Trophoblast cell (in vitro differentiated cells and primary cell): ENCODE data around the gene LRRFIP1.

Experiments used
- DNase-seq, 2 donors: peaks; one replicate each; pipeline ENCODE4 v3.0.0-alpha.2; 2016
- H2AFZ ChIP-seq: 2 replicates; pipeline ENCODE4 v1.6.1; 2013; ENCODE audit warnings: low read length, moderate library complexity, mild to moderate bottlenecking; ENCODE audit not compliant: insufficient read depth, poor library complexity
- H2AK5ac ChIP-seq: 2 replicates; pipeline ENCODE4 v1.6.1; 2013; ENCODE audit warnings: mild to moderate bottlenecking, low read length
- H2BK120ac ChIP-seq: 2 replicates; pipeline ENCODE4 v1.6.1; 2013; ENCODE audit warnings: low read length, mild to moderate bottlenecking, moderate library complexity; ENCODE audit not compliant: insufficient read depth, poor library complexity
- H2BK12ac ChIP-seq: 2 replicates; pipeline ENCODE4 v1.6.1; 2013; ENCODE audit warnings: mild to moderate bottlenecking, low read length, moderate library complexity
- H2BK5ac ChIP-seq: 2 replicates; pipeline ENCODE4 v1.6.1; 2013; ENCODE audit warnings: low read length, low read depth, moderate library complexity, mild to moderate bottlenecking; ENCODE audit not compliant: poor library complexity
- H3K14ac ChIP-seq: 2 replicates; pipeline ENCODE4 v1.6.1; 2013; ENCODE audit warnings: mild to moderate bottlenecking, low read length
- H3K18ac ChIP-seq: 2 replicates; pipeline ENCODE4 v1.6.1; 2013; ENCODE audit warnings: mild to moderate bottlenecking, low read length
- H3K23ac ChIP-seq: 2 replicates; pipeline ENCODE4 v1.6.1; 2013; ENCODE audit warnings: low read length
- H3K27ac ChIP-seq: 2 replicates; pipeline ENCODE4 v1.5.1; 2013; ENCODE audit warnings: low read depth, mild to moderate bottlenecking, inconsistent platforms, low read length, moderate library complexity
- H3K27me3 ChIP-seq: 2 replicates; pipeline ENCODE4 v1.6.1; 2013; ENCODE audit warnings: inconsistent platforms, mild to moderate bottlenecking, low read length, moderate library complexity; ENCODE audit not compliant: insufficient read depth
- H3K36me3 ChIP-seq, 2 experiments: 1 replicate in 1 of 2; 2 replicates in 1 of 2; pipeline ENCODE4 v1.6.1; 2013; ENCODE audit warnings: low read length in 2 of 2, mild to moderate bottlenecking in 2 of 2, moderate library complexity in 1 of 2; ENCODE audit not compliant: insufficient read depth in 2 of 2, control insufficient read depth in 1 of 2
- H3K4ac ChIP-seq: 2 replicates; pipeline ENCODE4 v1.6.1; 2013; ENCODE audit warnings: low read depth, mild to moderate bottlenecking, low read length, moderate library complexity
- H3K4me1 ChIP-seq, 2 experiments: 1 replicate in 1 of 2; 2 replicates in 1 of 2; pipeline ENCODE4 v1.6.1; 2013; ENCODE audit warnings: low read length in 2 of 2, mild to moderate bottlenecking in 2 of 2, moderate library complexity in 1 of 2; ENCODE audit not compliant: insufficient read depth in 2 of 2, control insufficient read depth in 1 of 2
- H3K4me2 ChIP-seq: 2 replicates; pipeline ENCODE4 v1.6.1; 2013; ENCODE audit warnings: inconsistent platforms, mild to moderate bottlenecking, low read length, moderate library complexity
- H3K4me3 ChIP-seq: 2 replicates; pipeline ENCODE4 v1.5.1; 2013; ENCODE audit warnings: mild to moderate bottlenecking, low read depth, low read length, inconsistent platforms
- H3K79me1 ChIP-seq: one replicate; pipeline ENCODE4 v1.6.1; 2013; ENCODE audit warnings: low read length
- H3K79me2 ChIP-seq: 2 replicates; pipeline ENCODE4 v1.6.1; 2013; ENCODE audit warnings: low read length, mild to moderate bottlenecking; ENCODE audit not compliant: control insufficient read depth, insufficient read depth, poor library complexity
- H3K9ac ChIP-seq: 2 replicates; pipeline ENCODE4 v1.6.1; 2013; ENCODE audit warnings: mild to moderate bottlenecking, low read length
- H3K9me3 ChIP-seq: 2 replicates; pipeline ENCODE4 v1.6.1; 2013; ENCODE audit warnings: low read depth, mild to moderate bottlenecking, control low read depth, inconsistent platforms, low read length; ENCODE audit not compliant: insufficient read depth
- H4K12ac ChIP-seq: 2 replicates; pipeline ENCODE4 v1.6.1; 2013; ENCODE audit warnings: low read depth, mild to moderate bottlenecking, low read length, moderate library complexity
- H4K8ac ChIP-seq: 2 replicates; pipeline ENCODE4 v1.6.1; 2013; ENCODE audit warnings: low read depth, mild to moderate bottlenecking, low read length, moderate library complexity
- H4K91ac ChIP-seq: one replicate; pipeline ENCODE4 v1.6.1; 2013; ENCODE audit warnings: low read depth, mild to moderate bottlenecking, low read length, moderate library complexity
- WGBS: extraction: QIAGEN DNeasy Blood & Tissue Kit; methylation state at CpG from one replicate; pipeline ENCODE4 v1.1.7; 2013; ENCODE audit warnings: missing lambda C conversion rate; ENCODE audit not compliant: insufficient read length, insufficient coverage; ENCODE audit errors: extremely low coverage; 5-methylcytosine and 5-hydroxymethylcytosine counted together

The LRRFIP1 gene

DNA sequence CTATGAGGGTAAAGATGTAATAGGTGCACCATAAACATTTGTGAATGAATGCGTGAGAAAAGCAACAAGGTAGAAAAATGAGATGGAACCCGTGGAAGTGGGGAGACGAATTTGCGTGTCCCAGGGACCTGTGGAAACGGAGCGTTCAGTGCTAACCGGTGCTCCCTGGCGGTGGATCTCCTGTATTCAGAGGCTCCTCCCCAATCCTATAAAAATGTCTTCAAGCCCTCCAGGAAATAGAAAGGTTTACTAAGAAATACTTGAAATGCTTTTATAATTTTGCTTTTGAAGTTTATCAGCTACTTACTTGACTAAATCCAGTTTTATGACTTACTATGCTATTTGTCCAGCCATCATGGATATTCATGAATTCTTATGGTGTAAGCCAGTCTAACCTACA lies 108.4 kb downstream of the LRRFIP1 start:
- Histone ChIP-seq H3K14ac (no peak overlapping the region), H4K91ac (no peak overlapping the region), H2BK120ac (no peak overlapping the region), H3K79me2 (peaks cover 9% of the 10 kb centered on the region), H3K4me2 (no peak overlapping the region), H3K23ac (no peak overlapping the region), H3K18ac (no peak overlapping the region), H3K4ac (no peak overlapping the region), H3K9me3 (no peaks in the 10 kb centered on the region), H2AFZ (no peak overlapping the region), H3K4me1 (peaks cover 26 to 37% of the 10 kb centered on the region in 2 experiments), H2BK5ac (no peak overlapping the region), H3K27ac (no peak overlapping the region), H4K12ac (no peak overlapping the region), H2AK5ac (no peak overlapping the region), H2BK12ac (no peak overlapping the region), H3K79me1 (peaks cover 14% of the 10 kb centered on the region), H3K36me3 (peaks cover 3 to 8% of the 10 kb centered on the region in 2 experiments), H3K4me3 (no peak overlapping the region), H4K8ac (no peak overlapping the region), H3K9ac (no peak overlapping the region), H3K27me3 (no peaks in the 10 kb centered on the region)
- DNase-seq: peak in 1 of 2 donors; percentile 34
- no CpG with 5 or more reads among the region's 8 CpGs for WGBS

DNA sequence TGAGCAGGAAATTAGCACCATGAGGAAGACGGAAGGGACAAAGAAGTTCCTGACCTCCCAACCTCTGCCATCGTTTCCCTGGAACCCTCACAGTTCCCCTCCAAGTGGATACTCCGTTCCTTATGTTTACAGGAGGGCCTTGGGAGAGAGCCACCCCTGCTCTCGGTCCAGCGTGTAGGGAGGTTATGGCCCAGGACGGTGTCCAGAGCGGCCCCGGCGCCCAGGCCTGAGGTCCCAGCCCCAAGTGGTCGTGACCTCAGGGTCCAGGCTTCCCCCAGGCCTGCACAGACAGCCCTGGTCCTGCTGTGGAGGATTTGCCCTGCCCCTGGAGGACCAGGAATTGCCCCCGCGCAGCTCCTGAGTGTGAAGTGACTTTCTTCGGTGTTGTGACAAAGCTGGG lies 109.4 kb downstream of the LRRFIP1 start:
- no peak overlapping the region for H4K12ac ChIP-seq
- no peak overlapping the region for H3K27ac ChIP-seq
- H2AK5ac ChIP-seq: no peak overlapping the region
- H3K36me3 ChIP-seq: peaks cover 3 to 8% of the 10 kb centered on the region in 2 experiments
- H3K23ac ChIP-seq: no peak overlapping the region
- WGBS: no CpG with 5 or more reads among the region's 13 CpGs
- H3K18ac ChIP-seq: peak overlapping the region; percentile 62
- H3K14ac ChIP-seq: peak overlapping the region; percentile 30
- no peak overlapping the region for H2AFZ ChIP-seq
- peaks cover 12% of the 10 kb centered on the region for H3K79me1 ChIP-seq
- DNase-seq: no peak
- H3K9me3 ChIP-seq: no peaks in the 10 kb centered on the region
- no peak overlapping the region for H3K9ac ChIP-seq
- no peak overlapping the region for H3K4me3 ChIP-seq
- no peaks in the 10 kb centered on the region for H3K27me3 ChIP-seq
- H3K4ac ChIP-seq: peak overlapping the region; percentile 20
- peaks cover 23 to 32% of the 10 kb centered on the region in 2 experiments for H3K4me1 ChIP-seq
- H4K91ac ChIP-seq: no peak overlapping the region
- peaks cover 6% of the 10 kb centered on the region for H3K79me2 ChIP-seq
- H3K4me2 ChIP-seq: no peak overlapping the region
- H2BK120ac ChIP-seq: no peak overlapping the region
- no peak overlapping the region for H2BK12ac ChIP-seq
- peak overlapping the region; percentile 12 for H4K8ac ChIP-seq
- H2BK5ac ChIP-seq: peak overlapping the region; percentile 17

DNA sequence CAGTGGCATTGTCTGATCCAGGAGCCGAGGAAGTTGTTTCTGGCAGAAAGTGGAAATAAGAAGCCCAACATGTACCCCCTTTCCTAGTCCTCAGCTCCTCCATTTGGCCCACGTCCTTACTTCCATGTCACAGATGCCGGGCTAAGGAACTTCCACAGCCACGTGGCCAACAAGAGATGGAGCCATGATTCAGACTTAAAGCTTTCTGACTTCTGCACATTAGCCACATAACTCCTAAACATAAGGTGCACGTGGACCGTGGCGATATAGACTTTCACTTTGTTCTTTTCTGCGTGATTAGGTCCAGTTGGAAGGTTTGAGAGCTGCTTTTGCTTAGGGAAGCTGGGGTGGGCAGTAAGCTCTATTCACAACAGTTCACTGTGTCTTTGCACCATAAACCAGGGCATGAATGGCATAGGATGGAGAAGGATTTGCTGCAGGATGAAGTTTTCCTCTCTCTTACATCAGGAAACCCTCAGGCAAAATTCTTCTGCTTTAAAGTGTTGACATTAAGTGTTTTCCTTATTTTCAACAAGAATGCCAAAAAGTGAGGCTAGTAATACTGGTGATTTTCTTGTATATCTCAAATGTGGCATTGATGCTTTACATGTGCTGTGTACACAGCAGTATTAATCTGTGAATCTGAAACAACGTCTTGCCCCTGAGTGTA lies 109.9 kb downstream of the LRRFIP1 start:
- Histone ChIP-seq H2AK5ac (no peak overlapping the region), H2AFZ (no peak overlapping the region), H2BK5ac (no peak overlapping the region), H3K36me3 (peaks cover 6 to 8% of the 10 kb centered on the region in 2 experiments), H3K79me1 (peaks cover 9% of the 10 kb centered on the region), H2BK12ac (no peak overlapping the region), H4K8ac (no peak overlapping the region), H3K9ac (no peak overlapping the region), H3K18ac (no peak overlapping the region), H4K91ac (no peak overlapping the region), H3K27ac (no peak overlapping the region), H3K23ac (no peak overlapping the region), H3K4me1 (peaks cover 19 to 29% of the 10 kb centered on the region in 2 experiments), H3K79me2 (peaks cover 6% of the 10 kb centered on the region), H3K4ac (no peak overlapping the region), H3K9me3 (no peaks in the 10 kb centered on the region), H3K4me3 (no peak overlapping the region), H3K4me2 (no peak overlapping the region), H2BK120ac (no peak overlapping the region), H4K12ac (no peak overlapping the region), H3K27me3 (no peaks in the 10 kb centered on the region), H3K14ac (no peak overlapping the region)
- DNase-seq: peak in 1 of 2 donors; percentile 72
- WGBS: no CpG with 5 or more reads among the region's 9 CpGs

DNA sequence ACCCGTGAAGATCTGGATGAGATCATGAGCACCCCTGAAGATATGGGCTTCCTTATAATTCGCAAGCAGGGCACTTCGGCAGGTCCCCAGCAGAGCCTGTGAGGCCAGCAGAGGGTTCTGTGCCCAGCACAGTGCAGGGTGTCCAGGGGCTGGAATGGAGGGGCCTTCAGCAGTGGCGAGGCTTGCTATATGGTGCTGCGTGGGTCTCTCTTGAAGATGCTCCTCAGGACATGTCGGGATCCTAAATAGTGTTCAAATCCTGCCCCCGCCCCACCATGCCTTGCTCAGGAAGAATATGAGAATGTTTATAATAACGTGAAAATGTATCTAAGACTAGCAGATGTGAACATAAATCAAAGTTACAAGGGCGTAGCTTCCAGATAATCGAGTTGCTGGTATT lies 110.9 kb downstream of the LRRFIP1 start:
- Histone ChIP-seq H3K23ac (no peak overlapping the region), H2BK5ac (no peak overlapping the region), H2AK5ac (no peak overlapping the region), H4K8ac (no peak overlapping the region), H3K4me2 (no peak overlapping the region), H3K14ac (no peak overlapping the region), H3K79me2 (peaks cover 6% of the 10 kb centered on the region), H3K4ac (no peak overlapping the region), H3K9me3 (no peaks in the 10 kb centered on the region), H3K27ac (no peak overlapping the region), H3K4me1 (peaks cover 14 to 22% of the 10 kb centered on the region in 2 experiments), H2BK12ac (no peak overlapping the region), H3K27me3 (no peaks in the 10 kb centered on the region), H3K9ac (no peak overlapping the region), H4K12ac (no peak overlapping the region), H3K36me3 (peaks cover 6 to 8% of the 10 kb centered on the region in 2 experiments), H3K4me3 (no peak overlapping the region), H2BK120ac (no peak overlapping the region), H3K18ac (no peak overlapping the region), H3K79me1 (peaks cover 5% of the 10 kb centered on the region), H2AFZ (no peak overlapping the region), H4K91ac (no peak overlapping the region)
- no CpG with 5 or more reads among the region's 10 CpGs for WGBS
- DNase-seq: no peak
